SH-SY5Y (cell line): ENCODE results near the gene APBA3.

Source experiments
- GATA2 ChIP-seq: IDR thresholded peaks from 2 replicates; pipeline ENCODE4 v1.6.1; 2011; ENCODE audit warnings: mild to moderate bottlenecking, low read depth, low read length
- GATA3 ChIP-seq: IDR thresholded peaks from 2 replicates; pipeline ENCODE4 v1.6.1; 2011; ENCODE audit warnings: low read depth, mild to moderate bottlenecking, low read length, moderate library complexity

GRCh38 chr19:3780786-3781304 is 19.4 kb upstream of the APBA3 start:
- TF ChIP-seq GATA3 (no peak), GATA2 (no peak)
